ENCODE data around the gene SLC35F3. TPM values are rescaled to one million over a fixed set of nuclear protein-coding genes. Genes with fewer than 3 reads are reported as not detected.

Gene SLC35F3
- total and polyA plus RNA-seq, 4 donors, result 0.01 to 0.37 (median 0.08) TPM; not detected in 1

GRCh38 chr1:234288946-234289345 lies 384.5 kb downstream of the SLC35F3 start:
- TF ChIP-seq HNF4A (conservative IDR thresholded peaks at IDR 0.05) (no peak), REST (IDR thresholded peaks at IDR 0.05) (no peak), SP1 (IDR thresholded peaks at IDR 0.05) (no peak), EGR1 (IDR thresholded peaks at IDR 0.05; ENCODE audit: low read depth in 2 of 2) (no peak), NR2F2 (IDR thresholded peaks at IDR 0.05) (no peak), GABPA (IDR thresholded peaks at IDR 0.05 in 1 of 2, conservative IDR thresholded peaks at IDR 0.05 in 1 of 2) (no peak), YY1 (IDR thresholded peaks at IDR 0.05) (no peak), RXRA (IDR thresholded peaks at IDR 0.05) (no peak), MAX (IDR thresholded peaks at IDR 0.05) (no peak), JUND (IDR thresholded peaks at IDR 0.05) (no peak), FOXA2 (IDR thresholded peaks at IDR 0.05) (no peak), FOXA1 (IDR thresholded peaks at IDR 0.05) (no peak), RAD21 (IDR thresholded peaks at IDR 0.05) (no peak), HNF4G (IDR thresholded peaks at IDR 0.05) (no peak), TAF1 (conservative IDR thresholded peaks at IDR 0.05) (no peak), CTCF (IDR thresholded peaks at IDR 0.05; ENCODE audit: low read depth, low read length, missing input control) (no peak)
- TF ChIP-seq, protein P1, sequence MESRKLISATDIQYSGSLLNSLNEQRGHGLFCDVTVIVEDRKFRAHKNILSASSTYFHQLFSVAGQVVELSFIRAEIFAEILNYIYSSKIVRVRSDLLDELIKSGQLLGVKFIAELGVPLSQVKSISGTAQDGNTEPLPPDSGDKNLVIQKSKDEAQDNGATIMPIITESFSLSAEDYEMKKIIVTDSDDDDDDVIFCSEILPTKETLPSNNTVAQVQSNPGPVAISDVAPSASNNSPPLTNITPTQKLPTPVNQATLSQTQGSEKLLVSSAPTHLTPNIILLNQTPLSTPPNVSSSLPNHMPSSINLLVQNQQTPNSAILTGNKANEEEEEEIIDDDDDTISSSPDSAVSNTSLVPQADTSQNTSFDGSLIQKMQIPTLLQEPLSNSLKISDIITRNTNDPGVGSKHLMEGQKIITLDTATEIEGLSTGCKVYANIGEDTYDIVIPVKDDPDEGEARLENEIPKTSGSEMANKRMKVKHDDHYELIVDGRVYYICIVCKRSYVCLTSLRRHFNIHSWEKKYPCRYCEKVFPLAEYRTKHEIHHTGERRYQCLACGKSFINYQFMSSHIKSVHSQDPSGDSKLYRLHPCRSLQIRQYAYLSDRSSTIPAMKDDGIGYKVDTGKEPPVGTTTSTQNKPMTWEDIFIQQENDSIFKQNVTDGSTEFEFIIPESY (IDR thresholded peaks at IDR 0.05), result no peak
- TF ChIP-seq, protein P2, sequence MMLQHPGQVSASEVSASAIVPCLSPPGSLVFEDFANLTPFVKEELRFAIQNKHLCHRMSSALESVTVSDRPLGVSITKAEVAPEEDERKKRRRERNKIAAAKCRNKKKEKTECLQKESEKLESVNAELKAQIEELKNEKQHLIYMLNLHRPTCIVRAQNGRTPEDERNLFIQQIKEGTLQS (IDR thresholded peaks at IDR 0.05), result no peak
- peaks cover 0 to 2% (median under 1%) of the 10 kb centered on the region in 4 donors for H3K9me3 ChIP-seq (ENCODE audit: control insufficient read depth in 4 of 4, low read length in 3 of 4)
- no peaks in the 10 kb centered on the region for H3K4me1 ChIP-seq (ENCODE audit: control insufficient read depth in 4 of 4, insufficient read depth in 4 of 4, low read length in 3 of 4)
- no peaks in the 10 kb centered on the region for H3K27me3 ChIP-seq (ENCODE audit: control insufficient read depth in 4 of 4, insufficient read depth in 4 of 4, low read length in 3 of 4)
- H3K27ac ChIP-seq (ENCODE audit: low read depth in 1 of 2, low read length in 2 of 2), result no peak overlapping the region
- H3K4me3 ChIP-seq (ENCODE audit: low read depth in 1 of 3, low read length in 3 of 3), result no peak overlapping the region
- H3K36me3 ChIP-seq (ENCODE audit: control insufficient read depth in 4 of 4, insufficient read depth in 3 of 4, low read depth in 1 of 4, low read length in 3 of 4), result no peaks in the 10 kb centered on the region
- DNase-seq (ENCODE audit: low spot score), result no peak
- WGBS, result 79% methylated on average over 2 of the region's 2 CpGs
- H3K9ac ChIP-seq (ENCODE audit: low read depth in 1 of 2, low read length in 2 of 2), result no peak overlapping the region
